ENCODE results near the gene SPINK6. TPM values are rescaled to one million over a fixed set of nuclear protein-coding genes. Genes with fewer than 3 reads are reported as not detected.

Gene SPINK6
- total and polyA plus RNA-seq, 9 of the 15 experiments (the other 6 are each of a cell fraction or from before 2014, with no cell fraction given) = not detected

GRCh38 chr5:148156609-148157008 lies 46.2 kb upstream of the SPINK6 start:
- Histone ChIP-seq H3K36me3 (ENCODE audit: control insufficient read depth, insufficient read depth, low read length) (no peaks in the 10 kb centered on the region), H3K9ac (ENCODE audit: insufficient read depth in 1 of 2, low read depth in 2 of 2, low read length in 2 of 2) (no peak overlapping the region), H3K4me3 (no peak overlapping the region), H3K27me3 (ENCODE audit: control insufficient read depth in 2 of 2, insufficient read depth in 2 of 2, low read length in 2 of 2) (no peaks in the 10 kb centered on the region), H3K27ac (ENCODE audit: extremely low read depth, low read depth, low read length) (no peak overlapping the region), H4K20me1 (replicated peaks; ENCODE audit: control insufficient read depth, insufficient read depth, low read length) (no peaks in the 10 kb centered on the region), H3K9me3 (replicated peaks; ENCODE audit: control insufficient read depth, insufficient read depth, low read depth, low read length) (no peaks in the 10 kb centered on the region), H3K9me1 (ENCODE audit: control insufficient read depth, insufficient read depth, low read length) (no peaks in the 10 kb centered on the region), H3K4me2 (ENCODE audit: insufficient read depth, low read length) (no peak overlapping the region), H3K79me2 (ENCODE audit: control insufficient read depth, insufficient read depth, low read length) (no peaks in the 10 kb centered on the region), H2AFZ (ENCODE audit: low read depth, low read length) (no peak overlapping the region), H3K4me1 (replicated peaks in 1 of 2; ENCODE audit: control insufficient read depth in 2 of 2, insufficient read depth in 2 of 2, low read length in 2 of 2) (no peaks in the 10 kb centered on the region)
- CTCF ChIA-PET (ENCODE audit: low intra/inter-chr PET ratio) = no interaction called here
- TF ChIP-seq ZNF830 (CRISPR knock-in tag; IDR thresholded peaks at IDR 0.05) (no peak), PTRF (tag; IDR thresholded peaks at IDR 0.05) (no peak), TEAD2 (tag; IDR thresholded peaks at IDR 0.05) (no peak), HSF4 (CRISPR knock-in tag; IDR thresholded peaks at IDR 0.05; ENCODE audit: borderline replicate concordance) (no peak), SNRNP70 (optimal IDR thresholded peaks at IDR 0.05; ENCODE audit: low read depth, low read length) (no peak), GATA2 (CRISPR knock-in tag; IDR thresholded peaks at IDR 0.05) (no peak), ZBTB34 (CRISPR knock-in tag; IDR thresholded peaks at IDR 0.05) (no peak), EHMT2 (IDR thresholded peaks at IDR 0.05) (no peak), MEF2A (IDR thresholded peaks at IDR 0.05; ENCODE audit: control insufficient read depth, low read depth, low read length) (no peak), NEUROD1 (IDR thresholded peaks at IDR 0.05; ENCODE audit: borderline replicate concordance, low read depth, low read length, partially characterized antibody) (no peak), ZNF586 (CRISPR knock-in tag; conservative IDR thresholded peaks at IDR 0.05) (no peak), NBN (IDR thresholded peaks at IDR 0.05; ENCODE audit: low read depth) (no peak), TAF9B (IDR thresholded peaks at IDR 0.05; ENCODE audit: partially characterized antibody) (no peak), MAFF (IDR thresholded peaks at IDR 0.05; ENCODE audit: low read length) (no peak), ZNF507 (tag; conservative IDR thresholded peaks at IDR 0.05) (no peak), ZNF766 (CRISPR knock-in tag; conservative IDR thresholded peaks at IDR 0.05) (no peak)
- TF ChIP-seq, protein P1, sequence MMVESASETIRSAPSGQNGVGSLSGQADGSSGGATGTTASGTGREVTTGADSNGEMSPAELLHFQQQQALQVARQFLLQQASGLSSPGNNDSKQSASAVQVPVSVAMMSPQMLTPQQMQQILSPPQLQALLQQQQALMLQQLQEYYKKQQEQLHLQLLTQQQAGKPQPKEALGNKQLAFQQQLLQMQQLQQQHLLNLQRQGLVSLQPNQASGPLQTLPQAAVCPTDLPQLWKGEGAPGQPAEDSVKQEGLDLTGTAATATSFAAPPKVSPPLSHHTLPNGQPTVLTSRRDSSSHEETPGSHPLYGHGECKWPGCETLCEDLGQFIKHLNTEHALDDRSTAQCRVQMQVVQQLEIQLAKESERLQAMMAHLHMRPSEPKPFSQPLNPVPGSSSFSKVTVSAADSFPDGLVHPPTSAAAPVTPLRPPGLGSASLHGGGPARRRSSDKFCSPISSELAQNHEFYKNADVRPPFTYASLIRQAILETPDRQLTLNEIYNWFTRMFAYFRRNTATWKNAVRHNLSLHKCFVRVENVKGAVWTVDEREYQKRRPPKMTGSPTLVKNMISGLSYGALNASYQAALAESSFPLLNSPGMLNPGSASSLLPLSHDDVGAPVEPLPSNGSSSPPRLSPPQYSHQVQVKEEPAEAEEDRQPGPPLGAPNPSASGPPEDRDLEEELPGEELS (CRISPR knock-in tag; IDR thresholded peaks at IDR 0.05; ENCODE audit: borderline replicate concordance) = no peak
- no peak for FAIRE-seq
- ATAC-seq = no peak
- BruUV-seq (replicated peaks) = no TSS peak
- in situ Hi-C loops (cut with MboI) = no loop called here
- POLR2A ChIA-PET = no interaction called here
- no peak for DNase-seq (ENCODE audit: extremely low read depth in 1 of 4, low spot score in 3 of 4)
- WGBS (ENCODE audit: insufficient coverage, low coverage, missing lambda C conversion rate) = 0% methylated on average over 1 of the region's 1 CpG
- intact Hi-C loops (cut with micrococcal nuclease) = no loop called here

Data from K562 (cell line).